Measurements from ENCODE around the gene TRIM56.
"Not testable (repeated sequence)": the region's sequence is repeated elsewhere in the genome, so short reads cannot be mapped to it uniquely, and the experiment has no call there.

- TF ChIP-seq EZH2 (IDR thresholded peaks at IDR 0.05); FOXP2 (optimal IDR thresholded peaks at IDR 0.05; ENCODE audit: control extremely low read depth, extremely low read length, insufficient read depth): not testable (repeated sequence)
Measured at GRCh38 chr7:101103701-101104100, 18.4 kb downstream of the TRIM56 start.
